HepG2 (cell line): ENCODE data around the gene EPHB6. TPM values are rescaled to one million over a fixed set of nuclear protein-coding genes. Genes with fewer than 3 reads are reported as not detected.

ENCODE experiments used
- ATAC-seq: fragments of 200-7000 bp; cut with Tn5 transposase; 3 replicates; pipeline ENCODE4 v1.9.1; 2020; ENCODE audit warnings: mild to moderate bottlenecking, moderate library complexity
- BruUV-seq: library from RNA; stranded (reverse); fragments of 400-500 nt; replicated peaks from 2 replicates; lab custom pipeline; 2021; lab: Mats Ljungman, UMichigan
- CTCF ChIA-PET: fragments of 300-600 bp; formaldehyde crosslinking; extraction: SDS; loops from one replicate; lab custom pipeline; 2021; ENCODE audit warnings: low total read pairs, inconsistent platforms, low intra/inter-chr PET ratio; lab: Yijun Ruan, JAX
- POLR2A ChIA-PET: fragments of 350-600 bp; sonication (Branson Sonifier 250); formaldehyde crosslinking; loops from one replicate; lab custom pipeline; 2020; ENCODE audit warnings: antibody characterized with exemption, inconsistent platforms; lab: Yijun Ruan, JAX
- DNase-seq: peaks from one replicate; pipeline ENCODE4 v3.0.0-alpha.2; 2015; ENCODE audit warnings: low spot score
- FAIRE-seq: peaks from 3 replicates; lab custom pipeline; 2011; peaks lifted over from hg19 to GRCh38; lab: Jason Lieb, UNC
- H2AFZ ChIP-seq: one replicate; pipeline ENCODE4 v1.6.1; 2011; ENCODE audit warnings: low read length, inconsistent platforms
- H3K27ac ChIP-seq: fragments of 300-600 bp; 3 replicates; pipeline ENCODE4 v1.8.0; 2011; ENCODE audit warnings: mixed run types, mild to moderate bottlenecking, mixed read lengths, low read length, inconsistent platforms; ENCODE audit not compliant: insufficient read depth; ENCODE audit errors: extremely low read length
- H3K27me3 ChIP-seq, 2 experiments: fragments of 200-600 bp in 1 of 2; 2 replicates in 1 of 2; 3 replicates in 1 of 2; pipeline versions ENCODE4 v1.6.0 to v1.8.0; 2011; ENCODE audit warnings: low read length in 2 of 2, mild to moderate bottlenecking in 2 of 2, moderate library complexity in 2 of 2, inconsistent platforms in 1 of 2; ENCODE audit not compliant: insufficient read depth in 2 of 2, control insufficient read depth in 1 of 2
- H3K36me3 ChIP-seq, 2 experiments: fragments of 200-600 bp in 1 of 2; replicated peaks in 1 of 2; 2 replicates in 1 of 2; 3 replicates in 1 of 2; pipeline versions ENCODE4 v1.5.1 to v1.8.0; 2011; ENCODE audit warnings: low read length in 2 of 2, inconsistent platforms in 1 of 2; ENCODE audit not compliant: insufficient read depth in 2 of 2, control insufficient read depth in 1 of 2
- H3K4me1 ChIP-seq: 2 replicates; pipeline ENCODE4 v1.5.1; 2012; ENCODE audit warnings: low read length, inconsistent platforms; ENCODE audit not compliant: insufficient read depth
- H3K4me2 ChIP-seq: 2 replicates; pipeline ENCODE4 v1.6.0; 2011; ENCODE audit warnings: low read depth, low read length, inconsistent platforms
- H3K4me3 ChIP-seq, 3 experiments: fragments of 200-600 bp in 1 of 3; sonication (generic), shearing (Covaris generic) in 1 of 3; replicated peaks in 1 of 3; 2 replicates each; pipeline ENCODE4 v1.5.1; 2011 to 2016; ENCODE audit warnings: low read length in 3 of 3, inconsistent platforms in 2 of 3, low read depth in 2 of 3, mild to moderate bottlenecking in 2 of 3, control low read depth in 1 of 3, mixed read lengths in 1 of 3; ENCODE audit not compliant: insufficient read depth in 1 of 3
- H3K79me2 ChIP-seq: one replicate; pipeline ENCODE4 v1.6.1; 2011; ENCODE audit warnings: low read length, inconsistent platforms; ENCODE audit not compliant: insufficient read depth
- H3K9ac ChIP-seq: 2 replicates; pipeline ENCODE4 v1.6.0; 2011; ENCODE audit warnings: mild to moderate bottlenecking, low read depth, low read length, inconsistent platforms; ENCODE audit not compliant: insufficient read depth
- H3K9me3 ChIP-seq: 2 replicates; pipeline ENCODE4 v1.5.1; 2012; ENCODE audit warnings: mild to moderate bottlenecking, low read length
- H4K20me1 ChIP-seq: 2 replicates; pipeline ENCODE4 v1.6.0; 2011; ENCODE audit warnings: inconsistent platforms, mild to moderate bottlenecking, low read length, moderate library complexity; ENCODE audit not compliant: insufficient read depth
- FOXC1 ChIP-seq: sonication (generic); formaldehyde crosslinking; IDR thresholded peaks from 2 replicates; pipeline ENCODE4 v1.8.0; 2022; ENCODE audit warnings: mild to moderate bottlenecking, missing genetic modification reagents, borderline replicate concordance
- KDM3A ChIP-seq: IDR thresholded peaks from 2 replicates; pipeline ENCODE4 v1.6.1; 2018; ENCODE audit warnings: low read depth, missing compliant biosample characterization
- TAF1 ChIP-seq: sonication (generic); formaldehyde crosslinking; IDR thresholded peaks from 2 replicates; pipeline ENCODE4 v1.4.0; 2020; ENCODE audit warnings: missing genetic modification reagents
- TMF1 ChIP-seq: sonication (generic); formaldehyde crosslinking; IDR thresholded peaks from 2 replicates; pipeline ENCODE4 v1.8.1; 2022; ENCODE audit warnings: low read depth, missing genetic modification reagents
- ZBTB25 ChIP-seq: IDR thresholded peaks from 2 replicates; pipeline ENCODE4 v1.6.1; 2018; ENCODE audit warnings: missing genetic modification reagents
- ZBTB3 ChIP-seq: sonication (generic); formaldehyde crosslinking; IDR thresholded peaks from 2 replicates; pipeline ENCODE4 v1.4.0; 2020; ENCODE audit warnings: low read depth, mild to moderate bottlenecking, moderate library complexity, missing genetic modification reagents, borderline replicate concordance
- WGBS: methylation state at CpG from one replicate; pipeline ENCODE4 v1.1.6; 2017; ENCODE audit warnings: low lambda C conversion rate; 5-methylcytosine and 5-hydroxymethylcytosine counted together
- in situ Hi-C: cut with HindIII; loops from 2 replicates; pipeline ENCODE4 v1.10.0; 2017; ENCODE audit warnings: low pct_unique_long_range_greater_than_20kb; ENCODE audit not compliant: extremely low pct_ligation_motif_present
- intact Hi-C: fragments of 100-400 bp; cut with micrococcal nuclease; formaldehyde crosslinking; loops from one replicate; pipeline ENCODE4 v1.10.0; 2022; ENCODE audit not compliant: unreplicated experiment
- polyA plus RNA-seq, 8 experiments: library from polyadenylated mRNA; depleted of rRNA in 3 of 8; stranded (reverse) in 7 of 8; unstranded in 1 of 8; fragments of >200 nt; fragmentation: Illumina TruSeq in 4 of 8; extraction: Trizol in 4 of 8; gene quantifications; 2 replicates each; pipeline versions ENCODE4 v1.2.1 to v1.2.3, GENCODE V29; 2011 to 2016; ENCODE audit warnings: low read depth in 4 of 8, missing spikeins in 1 of 8, mixed read lengths in 1 of 8; ENCODE audit not compliant: insufficient read depth in 1 of 8
- total RNA-seq, 5 experiments: library from RNA; depleted of rRNA; stranded (reverse); fragments of >200 nt; fragmentation: Illumina TruSeq; extraction: Trizol; gene quantifications; 2 replicates each; pipeline ENCODE4 v1.2.3, GENCODE V29; 2016; ENCODE audit warnings: low read depth in 1 of 5
- TF ChIP-seq, protein P1 (sequence below): sonication (generic); formaldehyde crosslinking; IDR thresholded peaks from 2 replicates; pipeline ENCODE4 v1.4.0; 2020; ENCODE audit warnings: missing genetic modification reagents

EPHB6 gene
- total and polyA plus RNA-seq, 2 of the 13 experiments (the other 11 are each of a cell fraction or from before 2014, with no cell fraction given), result not detected

DNA sequence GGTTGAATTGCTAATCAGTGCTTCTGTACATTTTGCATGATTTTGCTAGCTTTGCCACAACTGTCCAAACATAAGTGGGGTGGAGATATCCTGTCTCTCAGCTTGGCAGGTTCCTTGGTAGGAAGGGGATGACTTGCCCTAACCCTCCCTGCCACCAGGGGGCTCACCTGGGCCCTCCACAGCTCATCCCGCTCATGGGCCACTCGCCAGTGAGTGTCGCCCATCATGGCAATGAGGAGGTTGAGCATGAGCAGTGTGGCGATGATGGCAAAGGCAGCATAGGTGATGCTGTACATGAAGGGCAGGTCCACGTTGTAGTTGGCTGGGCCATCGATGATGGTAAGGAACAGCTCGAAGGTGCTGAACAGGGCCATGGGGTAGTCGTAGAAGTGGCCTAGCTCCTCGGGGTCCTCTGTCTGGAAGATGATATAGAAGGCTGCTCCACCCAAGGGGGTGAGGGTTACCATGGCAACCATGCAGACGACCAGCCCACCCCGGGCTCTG is 18.5 kb downstream of the EPHB6 start (continued):
- TF ChIP-seq, protein P1, sequence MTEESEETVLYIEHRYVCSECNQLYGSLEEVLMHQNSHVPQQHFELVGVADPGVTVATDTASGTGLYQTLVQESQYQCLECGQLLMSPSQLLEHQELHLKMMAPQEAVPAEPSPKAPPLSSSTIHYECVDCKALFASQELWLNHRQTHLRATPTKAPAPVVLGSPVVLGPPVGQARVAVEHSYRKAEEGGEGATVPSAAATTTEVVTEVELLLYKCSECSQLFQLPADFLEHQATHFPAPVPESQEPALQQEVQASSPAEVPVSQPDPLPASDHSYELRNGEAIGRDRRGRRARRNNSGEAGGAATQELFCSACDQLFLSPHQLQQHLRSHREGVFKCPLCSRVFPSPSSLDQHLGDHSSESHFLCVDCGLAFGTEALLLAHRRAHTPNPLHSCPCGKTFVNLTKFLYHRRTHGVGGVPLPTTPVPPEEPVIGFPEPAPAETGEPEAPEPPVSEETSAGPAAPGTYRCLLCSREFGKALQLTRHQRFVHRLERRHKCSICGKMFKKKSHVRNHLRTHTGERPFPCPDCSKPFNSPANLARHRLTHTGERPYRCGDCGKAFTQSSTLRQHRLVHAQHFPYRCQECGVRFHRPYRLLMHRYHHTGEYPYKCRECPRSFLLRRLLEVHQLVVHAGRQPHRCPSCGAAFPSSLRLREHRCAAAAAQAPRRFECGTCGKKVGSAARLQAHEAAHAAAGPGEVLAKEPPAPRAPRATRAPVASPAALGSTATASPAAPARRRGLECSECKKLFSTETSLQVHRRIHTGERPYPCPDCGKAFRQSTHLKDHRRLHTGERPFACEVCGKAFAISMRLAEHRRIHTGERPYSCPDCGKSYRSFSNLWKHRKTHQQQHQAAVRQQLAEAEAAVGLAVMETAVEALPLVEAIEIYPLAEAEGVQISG (CRISPR knock-in tag), result peak; percentile 58

DNA sequence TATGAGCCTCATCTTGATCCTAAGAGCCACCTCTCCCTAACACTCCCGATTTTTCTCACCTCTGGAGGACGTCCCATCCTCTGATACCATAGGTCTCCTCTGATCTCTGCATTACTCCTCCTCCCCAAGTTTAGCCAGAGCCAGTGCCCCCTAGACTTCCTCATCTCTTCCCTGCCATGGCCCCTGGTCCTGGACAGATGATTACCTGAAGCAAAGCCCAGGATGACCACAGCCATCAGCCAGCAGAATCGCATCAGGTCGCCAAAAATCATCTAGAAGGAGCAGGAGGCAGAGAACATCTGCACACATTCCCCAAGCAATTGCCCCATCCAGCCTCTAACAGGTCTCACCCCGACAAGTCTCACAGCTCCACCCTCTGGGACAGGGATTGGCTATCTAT is 19.0 kb downstream of the EPHB6 start:
- no peak for ATAC-seq
- no peak overlapping the region for H3K4me2 ChIP-seq
- H3K27me3 ChIP-seq, result peaks cover 0 to 7% of the 10 kb centered on the region in 2 experiments; a peak in 2 of 5 replicates
- no TSS peak for BruUV-seq
- no peaks in the 10 kb centered on the region for H3K36me3 ChIP-seq
- H3K79me2 ChIP-seq, result no peaks in the 10 kb centered on the region
- H3K4me3 ChIP-seq, result no peak overlapping the region
- intact Hi-C loops (no loop called here), in situ Hi-C loops (loop anchor here (10.0 kb wide), 1 partner anchor 341 kb away; no protein-coding TSS in a partner anchor)
- no peaks in the 10 kb centered on the region for H4K20me1 ChIP-seq
- CTCF ChIA-PET, result interaction anchor here (1.2 kb wide), 1 partner anchor 341 kb away, joined by 3 read pairs; no protein-coding TSS in a partner anchor
- H3K4me1 ChIP-seq, result no peaks in the 10 kb centered on the region
- WGBS, result 0% methylated on average over 5 of the region's 5 CpGs
- H2AFZ ChIP-seq, result no peak overlapping the region
- H3K9ac ChIP-seq, result no peak overlapping the region
- no peak for DNase-seq
- TF ChIP-seq TAF1, result no peak
- TF ChIP-seq KDM3A (CRISPR knock-in tag), result no peak
- TF ChIP-seq ZBTB25 (CRISPR knock-in tag), result no peak
- TF ChIP-seq FOXC1 (CRISPR knock-in tag), result no peak
- TF ChIP-seq TMF1 (CRISPR knock-in tag), result no peak
- TF ChIP-seq ZBTB3 (CRISPR knock-in tag), result no peak
- TF ChIP-seq, all 625 proteins: peak for 0
- FAIRE-seq, result no peak
- H3K27ac ChIP-seq, result no peak overlapping the region
- POLR2A ChIA-PET, result no interaction called here
- no peaks in the 10 kb centered on the region for H3K9me3 ChIP-seq
